A673 (cell line): Measurements from ENCODE around the gene CFLAR.
"Not testable (repeated sequence)": the region's sequence is repeated elsewhere in the genome, so short reads cannot be mapped to it uniquely, and the experiment has no call there.

Experiments
- EZH2 ChIP-seq: fragments of 200-600 bp; sonication (generic); IDR thresholded peaks from 2 replicates; pipeline ENCODE4 v1.6.1; 2017; ENCODE audit warnings: borderline replicate concordance, low read depth, mild to moderate bottlenecking, mixed read lengths, antibody characterized with exemption, low read length; ENCODE audit not compliant: poor library complexity, severe bottlenecking
- TF ChIP-seq, protein P1 (sequence below): fragments of 300-800, 200-600 bp; sonication (generic); conservative IDR thresholded peaks from 2 replicates; pipeline ENCODE4 v1.5.1; 2017; ENCODE audit warnings: low read depth, mild to moderate bottlenecking, antibody characterized with exemption, low read length, moderate library complexity, mixed read lengths

DNA sequence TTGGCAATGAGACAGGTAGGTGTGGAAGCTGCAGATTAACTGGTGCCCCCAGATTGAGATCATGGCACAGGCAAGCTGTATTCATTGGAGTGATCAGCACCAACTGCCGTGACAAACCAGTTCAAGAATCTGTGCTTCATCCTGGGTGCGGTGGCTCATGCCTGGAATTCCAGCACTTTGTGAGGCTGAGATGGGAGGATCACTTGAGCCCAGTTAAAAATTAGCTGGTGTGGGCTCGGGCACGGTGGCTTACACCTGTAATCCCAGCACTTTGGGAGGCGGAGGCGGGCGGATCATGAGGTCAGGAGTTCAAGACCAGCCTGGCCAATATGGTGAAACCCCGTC lies 33.8 kb downstream of the CFLAR start:
- TF ChIP-seq, protein P1, sequence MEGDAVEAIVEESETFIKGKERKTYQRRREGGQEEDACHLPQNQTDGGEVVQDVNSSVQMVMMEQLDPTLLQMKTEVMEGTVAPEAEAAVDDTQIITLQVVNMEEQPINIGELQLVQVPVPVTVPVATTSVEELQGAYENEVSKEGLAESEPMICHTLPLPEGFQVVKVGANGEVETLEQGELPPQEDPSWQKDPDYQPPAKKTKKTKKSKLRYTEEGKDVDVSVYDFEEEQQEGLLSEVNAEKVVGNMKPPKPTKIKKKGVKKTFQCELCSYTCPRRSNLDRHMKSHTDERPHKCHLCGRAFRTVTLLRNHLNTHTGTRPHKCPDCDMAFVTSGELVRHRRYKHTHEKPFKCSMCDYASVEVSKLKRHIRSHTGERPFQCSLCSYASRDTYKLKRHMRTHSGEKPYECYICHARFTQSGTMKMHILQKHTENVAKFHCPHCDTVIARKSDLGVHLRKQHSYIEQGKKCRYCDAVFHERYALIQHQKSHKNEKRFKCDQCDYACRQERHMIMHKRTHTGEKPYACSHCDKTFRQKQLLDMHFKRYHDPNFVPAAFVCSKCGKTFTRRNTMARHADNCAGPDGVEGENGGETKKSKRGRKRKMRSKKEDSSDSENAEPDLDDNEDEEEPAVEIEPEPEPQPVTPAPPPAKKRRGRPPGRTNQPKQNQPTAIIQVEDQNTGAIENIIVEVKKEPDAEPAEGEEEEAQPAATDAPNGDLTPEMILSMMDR = not testable (repeated sequence)
- not testable (repeated sequence) for TF ChIP-seq EZH2
